H1 (cell line): ENCODE results near the gene KBTBD3. TPM values are rescaled to one million over a fixed set of nuclear protein-coding genes. Genes with fewer than 3 reads are reported as not detected.

Source experiments
- BACH1 ChIP-seq: IDR thresholded peaks from 2 replicates; pipeline ENCODE4 v1.6.1; 2012; ENCODE audit warnings: low read length, improper control_type of control experiment
- EGR1 ChIP-seq: IDR thresholded peaks from 2 replicates; pipeline ENCODE4 v1.6.1; 2011; ENCODE audit warnings: low read depth, low read length, borderline replicate concordance
- EZH2 ChIP-seq: fragments of 200-600 bp; sonication (generic); IDR thresholded peaks from 2 replicates; pipeline ENCODE4 v1.7.1; 2012; ENCODE audit warnings: low read depth, mild to moderate bottlenecking, moderate library complexity, low read length, inconsistent platforms; ENCODE audit not compliant: severe bottlenecking
- GABPA ChIP-seq: IDR thresholded peaks from 2 replicates; pipeline ENCODE4 v1.6.1; 2011; ENCODE audit warnings: mild to moderate bottlenecking, low read length, moderate library complexity, borderline replicate concordance; ENCODE audit not compliant: insufficient read depth
- HDAC2 ChIP-seq, 2 experiments: fragments of 300-600 bp in 1 of 2; sonication (generic) in 1 of 2; IDR thresholded peaks; 2 replicates each; pipeline ENCODE4 v1.6.1; 2011 to 2012; ENCODE audit warnings: low read depth in 2 of 2, low read length in 2 of 2, mild to moderate bottlenecking in 2 of 2, moderate library complexity in 2 of 2, borderline replicate concordance in 1 of 2, inconsistent platforms in 1 of 2
- YY1 ChIP-seq: IDR thresholded peaks from 2 replicates; pipeline ENCODE4 v1.6.1; 2011; ENCODE audit warnings: low read depth, mild to moderate bottlenecking, low read length
- polyA plus RNA-seq, 7 experiments: library from polyadenylated mRNA; depleted of rRNA in 3 of 7; stranded (reverse) in 5 of 7; unstranded in 2 of 7; fragments of >200 nt in 5 of 7; fragments of 200-250 nt in 2 of 7; gene quantifications; 1 replicate in 5 of 7; 2 replicates in 1 of 7; 4 replicates in 1 of 7; pipeline versions ENCODE4 v1.2.1 to v1.2.3, GENCODE V29; 2011 to 2013; ENCODE audit warnings: missing spikeins in 2 of 7, mixed read lengths in 2 of 7
- total RNA-seq: library from RNA; stranded (reverse); fragmentation: NEBNext Ultra II Directional; extraction: Animal tissue kit (Norgen Biotek cat#: 25700); gene quantifications from 2 replicates; pipeline ENCODE4 v1.2.1, GENCODE V29; 2021
- TF ChIP-seq, protein P1 (sequence below): IDR thresholded peaks from 2 replicates; pipeline ENCODE4 v1.6.1; 2012; ENCODE audit warnings: inconsistent platforms

KBTBD3 gene
- total and polyA plus RNA-seq, 2 of the 8 experiments (the other 6 are each of a cell fraction or from before 2014, with no cell fraction given): 1.2 to 6.1 TPM

DNA sequence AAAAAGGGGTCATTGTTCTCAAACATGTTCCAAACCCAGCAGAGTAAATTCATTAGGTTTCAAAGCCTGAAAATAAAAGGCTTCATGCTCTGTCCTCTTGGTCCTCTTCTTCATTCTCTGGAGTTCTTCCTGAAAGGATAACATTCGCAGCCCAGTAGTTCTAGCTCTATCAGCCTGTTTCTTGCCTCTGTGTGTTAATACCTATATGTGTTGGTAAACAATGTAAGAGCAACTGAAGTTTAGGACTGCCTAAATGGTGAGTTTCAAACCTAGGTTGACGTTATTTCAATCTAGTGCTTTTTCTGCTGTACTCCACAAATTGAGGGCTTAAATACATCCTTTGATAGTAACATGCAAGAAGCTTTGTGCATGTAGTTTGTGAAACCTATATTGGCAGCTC is 9.7 kb upstream of the KBTBD3 start (continued):
- no peak for TF ChIP-seq EZH2
- TF ChIP-seq, protein P1, sequence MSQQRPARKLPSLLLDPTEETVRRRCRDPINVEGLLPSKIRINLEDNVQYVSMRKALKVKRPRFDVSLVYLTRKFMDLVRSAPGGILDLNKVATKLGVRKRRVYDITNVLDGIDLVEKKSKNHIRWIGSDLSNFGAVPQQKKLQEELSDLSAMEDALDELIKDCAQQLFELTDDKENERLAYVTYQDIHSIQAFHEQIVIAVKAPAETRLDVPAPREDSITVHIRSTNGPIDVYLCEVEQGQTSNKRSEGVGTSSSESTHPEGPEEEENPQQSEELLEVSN: no peak
- TF ChIP-seq YY1: no peak
- no peak for TF ChIP-seq GABPA
- TF ChIP-seq EGR1: no peak
- TF ChIP-seq HDAC2 (IDR thresholded peaks at IDR 0.05; ENCODE audit: borderline replicate concordance in 1 of 2, low read depth in 2 of 2, low read length in 2 of 2): no peak
- no peak for TF ChIP-seq BACH1
